ENCODE results near the gene FBXL4.

FBXL4 gene

DNA sequence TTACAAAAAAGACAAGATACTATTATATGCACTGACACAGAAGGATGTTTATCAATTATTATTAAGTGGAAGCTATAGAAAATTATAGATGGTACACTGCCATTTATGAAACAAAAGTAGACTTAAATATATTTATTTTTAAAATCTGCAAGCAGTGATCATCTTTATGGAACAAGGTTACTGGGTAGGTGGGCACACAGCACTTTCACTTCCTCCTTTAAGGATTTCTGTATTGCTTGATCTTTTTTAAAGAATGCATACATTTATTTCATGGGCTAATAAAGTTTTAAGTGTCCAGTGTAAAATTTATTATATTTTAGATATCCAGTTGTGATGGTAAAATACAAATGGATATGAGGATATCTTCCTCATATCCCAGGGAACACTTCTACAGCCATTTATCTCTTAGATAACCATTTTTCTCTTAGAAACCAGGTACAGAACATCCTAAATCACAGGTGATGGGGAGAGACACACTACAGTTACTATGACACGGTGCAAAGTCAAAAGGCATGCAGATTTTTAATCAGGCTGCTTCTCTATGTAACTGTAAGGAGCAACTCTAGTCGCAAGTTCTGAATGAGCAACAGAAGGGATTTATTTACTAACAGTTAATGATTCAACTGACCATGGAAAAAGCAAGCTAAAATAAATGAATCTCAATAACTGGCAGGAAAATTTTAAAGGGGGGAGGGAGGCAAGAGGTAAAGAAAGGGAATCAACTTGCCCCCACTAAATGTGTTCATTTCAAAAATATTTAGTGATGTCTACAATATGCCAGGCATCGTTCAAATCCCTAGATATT, 2.2 kb downstream of the FBXL4 start:
- H3K9me3 ChIP-seq (ENCODE audit: low read length), result no peaks in the 10 kb centered on the region
- H3K4me1 ChIP-seq (ENCODE audit: insufficient read depth, low read length), result peaks cover 18% of the 10 kb centered on the region
- no peaks in the 10 kb centered on the region for H3K27me3 ChIP-seq (ENCODE audit: control insufficient read depth in 1 of 2, insufficient read depth in 2 of 2, low read length in 2 of 2)
- no peak overlapping the region for H3K9ac ChIP-seq (ENCODE audit: low read length)
- no peaks in the 10 kb centered on the region for H3K36me3 ChIP-seq (ENCODE audit: insufficient read depth, low read length)
- H3K4me3 ChIP-seq (ENCODE audit: low read depth in 1 of 2, low read length in 2 of 2), result no peak overlapping the region
- no peak overlapping the region for H3K27ac ChIP-seq (ENCODE audit: low read depth, low read length)

GRCh38 chr6:98944598-98945081, 3.1 kb downstream of the FBXL4 start:
- H3K36me3 ChIP-seq (ENCODE audit: insufficient read depth, low read length), result no peaks in the 10 kb centered on the region
- peaks cover 18% of the 10 kb centered on the region for H3K4me1 ChIP-seq (ENCODE audit: insufficient read depth, low read length)
- no peak overlapping the region for H3K9ac ChIP-seq (ENCODE audit: low read length)
- no peak overlapping the region for H3K4me3 ChIP-seq (ENCODE audit: low read depth in 1 of 2, low read length in 2 of 2)
- H3K27ac ChIP-seq (ENCODE audit: low read depth, low read length), result no peak overlapping the region
- H3K27me3 ChIP-seq (ENCODE audit: control insufficient read depth in 1 of 2, insufficient read depth in 2 of 2, low read length in 2 of 2), result no peaks in the 10 kb centered on the region
- no peaks in the 10 kb centered on the region for H3K9me3 ChIP-seq (ENCODE audit: low read length)

GRCh38 chr6:98944168-98944567, 3.6 kb downstream of the FBXL4 start:
- Histone ChIP-seq H3K9ac (ENCODE audit: low read length) (no peak overlapping the region), H3K4me3 (ENCODE audit: low read depth in 1 of 2, low read length in 2 of 2) (no peak overlapping the region), H3K36me3 (ENCODE audit: insufficient read depth, low read length) (no peaks in the 10 kb centered on the region), H3K27me3 (ENCODE audit: control insufficient read depth in 1 of 2, insufficient read depth in 2 of 2, low read length in 2 of 2) (no peaks in the 10 kb centered on the region), H3K9me3 (ENCODE audit: low read length) (no peaks in the 10 kb centered on the region), H3K4me1 (ENCODE audit: insufficient read depth, low read length) (peaks cover 18% of the 10 kb centered on the region), H3K27ac (ENCODE audit: low read depth, low read length) (no peak overlapping the region)

DNA sequence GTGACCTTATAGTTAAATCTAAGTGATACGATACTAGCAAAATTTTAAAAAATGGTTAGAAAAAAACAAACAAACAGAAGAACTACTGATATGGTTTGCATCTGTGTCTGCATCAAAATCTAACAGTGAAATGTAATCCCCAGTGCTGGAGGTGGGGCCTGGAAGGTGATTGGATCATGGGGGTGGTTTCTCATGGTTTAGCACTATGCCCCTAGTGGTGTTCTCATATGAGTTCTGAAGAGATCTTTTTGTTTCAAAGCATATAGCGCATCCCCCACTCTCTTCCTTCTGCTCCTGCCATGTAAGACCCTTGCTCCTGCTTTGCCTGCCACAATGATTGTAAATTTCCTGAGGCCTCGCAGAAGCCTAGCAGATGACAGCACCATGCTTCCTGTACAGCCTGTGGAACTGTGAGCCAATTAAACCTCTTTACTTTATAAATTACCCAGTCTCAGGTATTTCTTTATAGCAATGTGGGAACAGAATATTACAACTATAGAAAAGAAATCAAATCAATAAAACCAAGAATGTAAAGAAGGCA, 5.4 kb downstream of the FBXL4 start:
- Histone ChIP-seq H3K9ac (ENCODE audit: low read length) (no peak overlapping the region), H3K27ac (ENCODE audit: low read depth, low read length) (no peak overlapping the region), H3K4me1 (ENCODE audit: insufficient read depth, low read length) (peaks cover 18% of the 10 kb centered on the region), H3K36me3 (ENCODE audit: insufficient read depth, low read length) (no peaks in the 10 kb centered on the region), H3K4me3 (ENCODE audit: low read depth in 1 of 2, low read length in 2 of 2) (no peak overlapping the region), H3K9me3 (ENCODE audit: low read length) (no peaks in the 10 kb centered on the region), H3K27me3 (ENCODE audit: control insufficient read depth in 1 of 2, insufficient read depth in 2 of 2, low read length in 2 of 2) (no peaks in the 10 kb centered on the region)

GRCh38 chr6:98941319-98941718, 6.4 kb downstream of the FBXL4 start:
- Histone ChIP-seq H3K27ac (ENCODE audit: low read depth, low read length) (no peak overlapping the region), H3K9me3 (ENCODE audit: low read length) (no peaks in the 10 kb centered on the region), H3K27me3 (ENCODE audit: control insufficient read depth in 1 of 2, insufficient read depth in 2 of 2, low read length in 2 of 2) (no peaks in the 10 kb centered on the region), H3K9ac (ENCODE audit: low read length) (no peak overlapping the region), H3K36me3 (ENCODE audit: insufficient read depth, low read length) (no peaks in the 10 kb centered on the region), H3K4me3 (ENCODE audit: low read depth in 1 of 2, low read length in 2 of 2) (no peak overlapping the region), H3K4me1 (ENCODE audit: insufficient read depth, low read length) (peaks cover 11% of the 10 kb centered on the region)

DNA sequence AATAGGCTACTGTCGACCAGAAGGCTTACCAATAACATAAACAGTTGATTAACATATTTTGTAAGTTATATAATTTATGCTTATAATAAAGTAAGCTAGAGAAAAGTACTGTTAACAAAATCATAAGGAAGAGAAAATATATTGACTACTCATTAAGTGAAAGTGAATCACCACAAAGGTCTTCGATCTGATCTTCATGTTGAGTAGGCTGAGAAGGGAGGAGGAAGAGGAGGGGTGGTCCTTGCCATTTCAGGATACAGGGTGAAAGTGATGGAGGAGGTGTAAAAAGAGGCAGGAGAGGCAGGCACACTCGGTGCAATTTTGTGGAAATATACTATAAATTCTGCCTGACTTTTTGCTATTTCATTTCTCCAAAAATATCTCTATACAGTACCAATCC, 10.4 kb downstream of the FBXL4 start:
- H3K36me3 ChIP-seq (ENCODE audit: insufficient read depth, low read length), result no peaks in the 10 kb centered on the region
- H3K4me3 ChIP-seq (ENCODE audit: low read depth in 1 of 2, low read length in 2 of 2), result no peak overlapping the region
- H3K9ac ChIP-seq (ENCODE audit: low read length), result no peak overlapping the region
- H3K9me3 ChIP-seq (ENCODE audit: low read length), result no peaks in the 10 kb centered on the region
- H3K4me1 ChIP-seq (ENCODE audit: insufficient read depth, low read length), result no peaks in the 10 kb centered on the region
- no peaks in the 10 kb centered on the region for H3K27me3 ChIP-seq (ENCODE audit: control insufficient read depth in 1 of 2, insufficient read depth in 2 of 2, low read length in 2 of 2)
- no peak overlapping the region for H3K27ac ChIP-seq (ENCODE audit: low read depth, low read length)

DNA sequence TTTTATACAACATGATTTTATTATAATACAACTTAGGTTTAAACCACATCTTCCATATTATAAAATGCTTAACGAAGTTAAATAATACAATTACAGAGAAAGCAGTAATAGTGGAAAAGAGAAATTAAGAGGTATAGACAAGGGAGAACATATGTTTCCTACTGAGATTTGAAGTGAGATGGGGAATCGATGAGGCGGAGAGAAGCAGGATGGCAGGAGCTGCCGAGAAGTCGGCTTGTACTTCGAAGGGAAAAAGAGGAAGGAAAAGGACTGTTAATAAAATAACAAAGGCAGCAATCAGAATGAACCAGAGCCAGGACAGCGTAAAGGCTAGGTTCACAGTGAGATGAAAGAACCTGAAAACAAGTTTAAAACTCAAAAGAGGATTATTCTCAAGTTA, 15.4 kb downstream of the FBXL4 start:
- no peaks in the 10 kb centered on the region for H3K4me1 ChIP-seq (ENCODE audit: insufficient read depth, low read length)
- H3K9me3 ChIP-seq (ENCODE audit: low read length), result no peaks in the 10 kb centered on the region
- no peaks in the 10 kb centered on the region for H3K36me3 ChIP-seq (ENCODE audit: insufficient read depth, low read length)
- no peak overlapping the region for H3K9ac ChIP-seq (ENCODE audit: low read length)
- H3K4me3 ChIP-seq (ENCODE audit: low read depth in 1 of 2, low read length in 2 of 2), result no peak overlapping the region
- no peak overlapping the region for H3K27ac ChIP-seq (ENCODE audit: low read depth, low read length)
- H3K27me3 ChIP-seq (ENCODE audit: control insufficient read depth in 1 of 2, insufficient read depth in 2 of 2, low read length in 2 of 2), result no peaks in the 10 kb centered on the region

DNA sequence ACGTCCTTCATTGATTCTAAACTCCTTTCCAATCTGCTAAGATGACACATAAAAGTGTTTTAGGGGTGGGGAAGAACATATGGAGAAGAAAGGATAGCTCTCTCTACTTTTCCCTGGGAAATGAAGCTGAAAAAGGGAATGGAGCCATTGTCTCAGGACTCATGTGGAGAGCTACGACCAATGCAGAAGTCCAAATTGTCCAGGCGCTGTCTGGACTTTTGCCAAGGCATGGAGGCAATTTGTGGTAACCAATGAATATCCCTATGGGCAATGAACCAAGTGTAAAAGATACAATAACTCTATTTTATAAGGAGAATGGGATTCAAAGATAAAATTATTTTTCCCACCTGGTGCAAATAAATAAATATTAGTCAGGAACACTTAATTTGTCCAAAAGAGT, 16.1 kb downstream of the FBXL4 start:
- Histone ChIP-seq H3K9ac (ENCODE audit: low read length) (no peak overlapping the region), H3K4me3 (ENCODE audit: low read depth in 1 of 2, low read length in 2 of 2) (no peak overlapping the region), H3K9me3 (ENCODE audit: low read length) (no peaks in the 10 kb centered on the region), H3K36me3 (ENCODE audit: insufficient read depth, low read length) (no peaks in the 10 kb centered on the region), H3K27me3 (ENCODE audit: control insufficient read depth in 1 of 2, insufficient read depth in 2 of 2, low read length in 2 of 2) (no peaks in the 10 kb centered on the region), H3K4me1 (ENCODE audit: insufficient read depth, low read length) (no peaks in the 10 kb centered on the region), H3K27ac (ENCODE audit: low read depth, low read length) (no peak overlapping the region)

DNA sequence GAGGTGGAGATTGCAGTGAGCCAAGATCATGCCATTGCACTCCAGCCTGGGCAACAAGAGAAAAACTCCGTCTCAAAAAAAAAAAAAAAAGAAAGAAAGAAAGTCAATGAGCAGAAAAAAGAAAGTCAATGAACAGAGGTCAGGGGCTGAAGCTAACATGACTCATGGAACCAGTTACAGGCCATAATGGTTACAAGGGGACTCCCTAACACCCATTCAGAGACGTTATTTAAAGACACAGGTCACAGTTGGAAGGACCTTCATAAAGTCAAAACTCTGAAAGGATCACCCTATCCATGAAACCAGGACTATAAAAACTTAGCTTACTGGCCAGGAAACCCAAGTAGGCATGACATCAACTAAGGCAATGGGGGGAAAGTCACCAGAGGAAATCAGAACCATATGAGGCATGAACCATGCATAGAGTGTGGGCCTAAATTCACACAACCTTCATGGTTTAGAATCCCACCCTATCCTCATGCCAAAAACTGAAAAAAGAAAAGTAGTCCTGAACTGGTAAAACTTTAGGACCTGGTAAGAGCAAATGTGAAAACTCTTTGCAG, 18.2 kb downstream of the FBXL4 start:
- H3K27ac ChIP-seq (ENCODE audit: low read depth, low read length), result no peak overlapping the region

DNA sequence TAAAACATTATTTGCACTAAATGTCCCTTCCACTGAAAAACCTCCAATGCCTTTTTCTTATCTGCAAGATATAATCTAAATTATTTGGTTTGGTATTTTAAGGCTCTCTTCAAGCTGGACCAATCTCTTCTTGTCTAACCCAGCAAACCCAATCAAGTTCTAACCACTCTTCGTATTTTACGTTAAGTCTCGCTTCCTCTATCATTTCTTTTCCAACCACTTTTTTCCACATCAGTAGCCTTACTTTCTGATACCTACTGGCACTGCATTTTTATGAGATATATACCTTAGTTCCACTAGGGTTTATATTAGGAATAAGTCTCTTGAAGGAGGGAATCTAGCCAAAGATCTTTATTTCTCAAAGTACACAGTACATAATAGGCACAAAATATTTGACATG, 19.1 kb downstream of the FBXL4 start:
- Histone ChIP-seq H3K9me3 (ENCODE audit: low read length) (no peaks in the 10 kb centered on the region), H3K27me3 (ENCODE audit: control insufficient read depth in 1 of 2, insufficient read depth in 2 of 2, low read length in 2 of 2) (no peaks in the 10 kb centered on the region), H3K9ac (ENCODE audit: low read length) (no peak overlapping the region), H3K4me1 (ENCODE audit: insufficient read depth, low read length) (no peaks in the 10 kb centered on the region), H3K4me3 (ENCODE audit: low read depth in 1 of 2, low read length in 2 of 2) (no peak overlapping the region), H3K36me3 (ENCODE audit: insufficient read depth, low read length) (no peaks in the 10 kb centered on the region), H3K27ac (ENCODE audit: low read depth, low read length) (no peak overlapping the region)

More for the DNA sequence above, 18.2 kb downstream of the FBXL4 start:
- H3K27me3 ChIP-seq (ENCODE audit: control insufficient read depth in 1 of 2, insufficient read depth in 2 of 2, low read length in 2 of 2), result no peaks in the 10 kb centered on the region
- no peaks in the 10 kb centered on the region for H3K4me1 ChIP-seq (ENCODE audit: insufficient read depth, low read length)
- H3K36me3 ChIP-seq (ENCODE audit: insufficient read depth, low read length), result no peaks in the 10 kb centered on the region
- no peaks in the 10 kb centered on the region for H3K9me3 ChIP-seq (ENCODE audit: low read length)
- no peak overlapping the region for H3K4me3 ChIP-seq (ENCODE audit: low read depth in 1 of 2, low read length in 2 of 2)
- H3K9ac ChIP-seq (ENCODE audit: low read length), result no peak overlapping the region

GRCh38 chr6:98927534-98927933, 20.2 kb downstream of the FBXL4 start:
- Histone ChIP-seq H3K4me3 (ENCODE audit: low read depth in 1 of 2, low read length in 2 of 2) (no peak overlapping the region), H3K27ac (ENCODE audit: low read depth, low read length) (no peak overlapping the region), H3K36me3 (ENCODE audit: insufficient read depth, low read length) (no peaks in the 10 kb centered on the region), H3K4me1 (ENCODE audit: insufficient read depth, low read length) (no peaks in the 10 kb centered on the region), H3K9me3 (ENCODE audit: low read length) (no peaks in the 10 kb centered on the region), H3K27me3 (ENCODE audit: control insufficient read depth in 1 of 2, insufficient read depth in 2 of 2, low read length in 2 of 2) (no peaks in the 10 kb centered on the region), H3K9ac (ENCODE audit: low read length) (no peak overlapping the region)

Data from muscle layer of colon (tissue), 2 donors.